Measurements from ENCODE around the gene TTC28. TPM values are rescaled to one million over a fixed set of nuclear protein-coding genes. Genes with fewer than 3 reads are reported as not detected.
"Not testable (repeated sequence)": the region's sequence is repeated elsewhere in the genome, so short reads cannot be mapped to it uniquely, and the experiment has no call there.

Gene TTC28
- total RNA-seq, 1 donor from 2014 or later, result 16.4 TPM

- Histone ChIP-seq H3K27ac (replicated peaks) (no peak overlapping the region), H3K4me3 (no peak overlapping the region), H3K36me3 (no peaks in the 10 kb centered on the region), H3K4me1 (peaks cover 33% of the 10 kb centered on the region), H3K27me3 (ENCODE audit: low read depth) (no peaks in the 10 kb centered on the region), H3K9me3 (replicated peaks) (peaks cover 12% of the 10 kb centered on the region)
- DNase-seq, result no peak
- no peak for TF ChIP-seq CTCF (IDR thresholded peaks at IDR 0.05; ENCODE audit: borderline replicate concordance)
- intact Hi-C loops (cut with micrococcal nuclease), result no loop called here
Measured at GRCh38 chr22:28171115-28171514, 508.5 kb downstream of the TTC28 start.

- DNase-seq; H3K36me3 ChIP-seq; intact Hi-C loops (cut with micrococcal nuclease); H3K27ac ChIP-seq (replicated peaks); H3K4me3 ChIP-seq; H3K27me3 ChIP-seq (ENCODE audit: low read depth): not testable (repeated sequence)
- H3K4me1 ChIP-seq, result peaks cover 33% of the 10 kb centered on the region
- H3K9me3 ChIP-seq (replicated peaks), result peaks cover 26% of the 10 kb centered on the region
Measured at GRCh38 chr22:28169314-28169713, 510.3 kb downstream of the TTC28 start.

GRCh38 chr22:28155808-28156207 is 523.8 kb downstream of the TTC28 start:
- Histone ChIP-seq H3K9me3 (replicated peaks) (peaks cover 21% of the 10 kb centered on the region), H3K4me1 (no peaks in the 10 kb centered on the region), H3K27ac (replicated peaks) (no peak overlapping the region), H3K4me3 (no peak overlapping the region), H3K27me3 (ENCODE audit: low read depth) (no peaks in the 10 kb centered on the region), H3K36me3 (no peaks in the 10 kb centered on the region)
- no peak for DNase-seq
- TF ChIP-seq CTCF (IDR thresholded peaks at IDR 0.05; ENCODE audit: borderline replicate concordance), result no peak
- intact Hi-C loops (cut with micrococcal nuclease), result no loop called here

GRCh38 chr22:28154861-28155260 is 524.8 kb downstream of the TTC28 start:
- DNase-seq, result no peak
- no peak overlapping the region for H3K27ac ChIP-seq (replicated peaks)
- no peaks in the 10 kb centered on the region for H3K4me1 ChIP-seq
- H3K27me3 ChIP-seq (ENCODE audit: low read depth), result no peaks in the 10 kb centered on the region
- no peak for TF ChIP-seq CTCF (IDR thresholded peaks at IDR 0.05; ENCODE audit: borderline replicate concordance)
- H3K4me3 ChIP-seq, result no peak overlapping the region
- intact Hi-C loops (cut with micrococcal nuclease), result no loop called here
- H3K9me3 ChIP-seq (replicated peaks), result peaks cover 21% of the 10 kb centered on the region
- no peaks in the 10 kb centered on the region for H3K36me3 ChIP-seq

- intact Hi-C loops (cut with micrococcal nuclease), result no loop called here
- TF ChIP-seq CTCF (IDR thresholded peaks at IDR 0.05; ENCODE audit: borderline replicate concordance), result no peak
Measured at GRCh38 chr22:28151151-28151816, 528.4 kb downstream of the TTC28 start.

GRCh38 chr22:28148816-28149465 is 530.7 kb downstream of the TTC28 start:
- no peaks in the 10 kb centered on the region for H3K9me3 ChIP-seq (replicated peaks)
- intact Hi-C loops (cut with micrococcal nuclease), result no loop called here
- H3K36me3 ChIP-seq, result no peaks in the 10 kb centered on the region
- H3K27me3 ChIP-seq (ENCODE audit: low read depth), result no peaks in the 10 kb centered on the region
- H3K27ac ChIP-seq (replicated peaks), result no peak overlapping the region
- peaks cover 20% of the 10 kb centered on the region for H3K4me1 ChIP-seq
- DNase-seq, result no peak
- no peak for TF ChIP-seq CTCF (IDR thresholded peaks at IDR 0.05; ENCODE audit: borderline replicate concordance)
- H3K4me3 ChIP-seq, result no peak overlapping the region

More at GRCh38 chr22:28151151-28151816, 528.4 kb downstream of the TTC28 start:
- Histone ChIP-seq H3K36me3 (no peaks in the 10 kb centered on the region), H3K4me1 (peaks cover 12% of the 10 kb centered on the region), H3K27ac (replicated peaks) (no peak overlapping the region), H3K9me3 (replicated peaks) (no peaks in the 10 kb centered on the region), H3K4me3 (no peak overlapping the region), H3K27me3 (ENCODE audit: low read depth) (no peaks in the 10 kb centered on the region)
- DNase-seq, result no peak

All from left ventricle myocardium inferior (tissue), 1 donor.